T-helper 17 cell (primary cell): ENCODE results near the gene FCN2. TPM values are rescaled to one million over a fixed set of nuclear protein-coding genes. Genes with fewer than 3 reads are reported as not detected.

ENCODE experiments used
- ATAC-seq: fragments of 150-1000 bp; cut with Tn5 transposase; 2 replicates; pipeline ENCODE4 v1.10.0; 2021; ENCODE audit warnings: mild to moderate bottlenecking, moderate library complexity
- DNase-seq, 3 donors: peaks; one replicate each; pipeline versions ENCODE4 v3.0.0 to v3.0.0-alpha.2; 2020 to 2021
- H3K9me3 ChIP-seq: one replicate; pipeline ENCODE4 v1.7.0; 2013; ENCODE audit warnings: low read length, mild to moderate bottlenecking; ENCODE audit not compliant: control insufficient read depth, poor library complexity, severe bottlenecking
- H3K27ac Mint-ChIP-seq: one replicate; pipeline ENCODE4 v1.8.0; 2022; ENCODE audit warnings: mild to moderate bottlenecking, moderate library complexity, mixed read lengths
- H3K27me3 Mint-ChIP-seq: one replicate; pipeline ENCODE4 v1.8.0; 2022; ENCODE audit warnings: mixed read lengths
- H3K36me3 Mint-ChIP-seq: one replicate; pipeline ENCODE4 v1.8.0; 2022; ENCODE audit warnings: low read depth, mixed read lengths
- H3K4me1 Mint-ChIP-seq: one replicate; pipeline ENCODE4 v1.8.0; 2022; ENCODE audit warnings: mild to moderate bottlenecking, mixed read lengths
- H3K4me3 Mint-ChIP-seq: one replicate; pipeline ENCODE4 v1.8.0; 2022; ENCODE audit warnings: mild to moderate bottlenecking, moderate library complexity, mixed read lengths
- total RNA-seq, 4 donors: library from RNA in 2 of 4; stranded (reverse) in 2 of 4; gene quantifications; one replicate each; pipeline ENCODE4 v1.2.3 and lab custom pipeline; 2022 to 2026

Gene FCN2
- total RNA-seq, 2 donors from 2014 or later, result not detected

DNA sequence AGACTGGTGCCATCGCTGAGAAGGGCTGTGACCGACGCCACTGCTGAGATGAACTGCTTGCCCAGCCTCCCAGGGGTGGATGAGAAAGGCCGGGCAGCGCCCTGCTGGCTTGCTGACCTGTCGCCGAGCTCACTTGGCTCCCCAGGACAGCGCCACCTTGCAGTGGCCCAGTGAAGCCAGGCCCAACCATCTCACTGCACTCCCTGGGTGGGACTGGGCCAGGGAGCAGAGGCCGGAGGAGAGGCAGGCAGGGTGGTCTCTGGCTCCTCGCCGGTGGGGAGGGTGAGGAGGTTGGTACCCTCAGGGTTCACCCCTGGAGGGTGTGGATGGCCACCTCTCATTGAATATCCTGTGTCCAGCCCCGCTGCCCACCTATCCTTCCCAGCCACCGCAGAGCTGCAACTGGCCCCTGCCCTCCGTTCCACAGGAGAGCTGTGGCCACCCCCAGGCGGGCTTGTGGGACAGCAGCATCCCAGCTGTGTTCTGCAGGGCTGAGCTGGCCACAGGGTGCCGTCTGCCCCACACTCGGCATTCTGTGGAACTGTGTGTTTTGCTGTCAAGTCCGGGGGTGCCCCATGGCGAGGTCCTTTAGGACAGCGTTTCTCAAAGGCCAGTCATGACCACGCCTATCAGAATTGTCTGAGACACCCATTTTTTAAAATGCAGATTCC lies 41.0 kb upstream of the FCN2 start:
- H3K27me3 Mint-ChIP-seq, result no peaks in the 10 kb centered on the region
- H3K27ac Mint-ChIP-seq, result no peak overlapping the region
- no peak for ATAC-seq
- no peak for DNase-seq
- no peaks in the 10 kb centered on the region for H3K36me3 Mint-ChIP-seq
- no peaks in the 10 kb centered on the region for H3K9me3 ChIP-seq
- H3K4me3 Mint-ChIP-seq, result no peak overlapping the region
- no peaks in the 10 kb centered on the region for H3K4me1 Mint-ChIP-seq

DNA sequence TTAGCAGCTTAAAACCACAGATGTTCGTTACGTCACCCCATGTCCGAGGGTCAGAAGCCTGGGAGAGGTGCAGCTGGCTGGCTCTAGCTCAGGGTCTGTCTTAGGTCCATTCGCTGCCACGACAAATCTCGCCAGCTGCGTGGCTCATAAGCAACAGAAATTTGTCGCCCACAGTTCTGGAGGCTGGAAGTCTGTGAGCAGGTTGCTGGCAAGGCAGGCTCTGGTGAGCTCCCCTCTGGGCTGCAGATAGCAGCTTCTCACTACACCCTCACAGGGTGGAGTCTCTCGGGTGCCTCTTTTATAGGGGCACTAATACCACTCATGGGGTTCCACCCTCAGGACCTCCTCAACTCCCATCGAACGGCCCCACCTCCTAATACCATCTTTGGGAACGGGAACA lies 40.1 kb upstream of the FCN2 start:
- Mint-ChIP-seq H3K27ac (no peak overlapping the region), H3K27me3 (no peaks in the 10 kb centered on the region), H3K36me3 (no peaks in the 10 kb centered on the region), H3K4me1 (no peaks in the 10 kb centered on the region), H3K4me3 (no peak overlapping the region)
- H3K9me3 ChIP-seq, result no peaks in the 10 kb centered on the region
- no peak for DNase-seq
- ATAC-seq, result no peak

DNA sequence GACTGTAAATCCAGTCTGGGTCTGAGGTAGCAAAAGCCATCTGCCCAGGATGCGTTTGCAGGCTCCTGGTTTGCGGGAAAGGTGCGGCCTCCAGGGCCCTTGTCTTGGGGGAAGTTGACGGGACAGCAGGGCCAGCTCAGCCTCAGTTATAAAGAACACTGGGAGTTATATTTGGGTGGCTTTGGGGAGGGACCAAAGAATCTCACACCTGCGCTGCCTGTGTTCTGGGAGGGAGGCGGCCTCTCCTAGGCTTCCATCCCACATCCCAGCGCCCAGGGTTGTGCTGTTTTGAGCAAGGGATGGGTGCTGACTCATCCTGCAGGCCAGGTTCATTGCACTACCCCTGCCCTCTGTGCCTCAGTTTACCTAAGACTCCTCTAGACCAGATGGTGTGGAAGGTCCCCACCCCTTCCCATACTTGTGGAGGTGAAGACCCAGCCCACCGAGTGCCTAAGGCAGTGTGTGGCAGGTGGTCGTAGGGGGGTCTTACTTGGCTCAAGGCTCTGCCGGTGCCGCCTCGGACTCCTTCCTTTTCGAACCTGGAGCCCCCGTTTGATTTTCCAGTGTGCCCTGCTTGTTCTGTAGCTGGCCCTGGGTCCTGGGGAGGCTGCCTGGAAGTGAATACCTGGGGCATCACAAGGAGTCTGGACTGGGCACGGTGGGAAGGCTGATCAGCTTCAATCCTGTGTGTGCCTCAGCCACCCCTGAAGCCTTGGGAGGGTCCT lies 39.3 kb upstream of the FCN2 start:
- Mint-ChIP-seq H3K4me1 (no peaks in the 10 kb centered on the region), H3K27ac (no peak overlapping the region), H3K36me3 (no peaks in the 10 kb centered on the region), H3K4me3 (no peak overlapping the region), H3K27me3 (no peaks in the 10 kb centered on the region)
- no peaks in the 10 kb centered on the region for H3K9me3 ChIP-seq
- DNase-seq (no peak), ATAC-seq (no peak)

DNA sequence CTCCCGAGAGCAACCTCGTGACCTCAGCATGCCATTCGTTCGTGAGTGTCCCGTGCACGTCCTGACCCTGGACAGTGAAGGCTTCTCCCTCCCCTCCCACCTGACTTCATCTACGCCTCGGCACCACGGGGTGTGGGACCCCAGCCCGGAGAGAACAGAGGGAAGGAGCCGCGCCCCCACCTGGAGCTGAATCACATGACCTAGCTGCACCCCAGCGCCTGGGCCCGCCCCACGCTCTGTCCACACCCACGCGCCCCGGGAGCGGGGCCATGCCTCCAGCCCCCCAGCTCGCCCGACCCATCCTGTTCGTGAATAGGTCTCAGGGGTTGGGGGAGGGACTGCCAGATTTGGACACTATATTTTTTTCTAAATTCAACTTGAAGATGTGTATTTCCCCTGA lies 38.3 kb upstream of the FCN2 start:
- DNase-seq (no peak), ATAC-seq (no peak)
- no peaks in the 10 kb centered on the region for H3K9me3 ChIP-seq
- Mint-ChIP-seq H3K4me1 (no peaks in the 10 kb centered on the region), H3K27me3 (no peaks in the 10 kb centered on the region), H3K36me3 (no peaks in the 10 kb centered on the region), H3K4me3 (no peak overlapping the region), H3K27ac (no peak overlapping the region)

DNA sequence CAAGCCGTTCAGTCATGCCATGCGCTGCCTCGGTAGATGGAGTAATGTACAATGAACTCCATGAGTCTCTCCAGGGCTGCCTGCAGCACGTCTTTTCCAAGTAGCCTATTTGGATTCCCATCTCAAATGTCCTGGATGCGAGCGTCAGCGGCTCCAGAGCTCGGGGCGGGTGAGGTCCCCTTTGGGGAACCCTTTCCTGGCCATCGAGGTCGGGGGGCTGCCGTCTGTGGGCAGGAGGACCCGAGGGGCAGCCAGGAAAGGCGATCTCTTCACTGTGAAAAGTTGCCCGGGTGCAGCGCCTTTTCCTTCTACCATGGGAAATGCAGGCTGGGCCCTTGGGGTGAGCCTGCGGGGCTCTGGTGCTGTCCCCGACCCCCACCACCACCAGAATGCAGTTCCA lies 36.9 kb upstream of the FCN2 start:
- DNase-seq, result no peak
- Mint-ChIP-seq H3K36me3 (no peaks in the 10 kb centered on the region), H3K4me1 (no peaks in the 10 kb centered on the region), H3K27me3 (no peaks in the 10 kb centered on the region), H3K4me3 (no peak overlapping the region), H3K27ac (no peak overlapping the region)
- ATAC-seq, result no peak
- H3K9me3 ChIP-seq, result no peaks in the 10 kb centered on the region

DNA sequence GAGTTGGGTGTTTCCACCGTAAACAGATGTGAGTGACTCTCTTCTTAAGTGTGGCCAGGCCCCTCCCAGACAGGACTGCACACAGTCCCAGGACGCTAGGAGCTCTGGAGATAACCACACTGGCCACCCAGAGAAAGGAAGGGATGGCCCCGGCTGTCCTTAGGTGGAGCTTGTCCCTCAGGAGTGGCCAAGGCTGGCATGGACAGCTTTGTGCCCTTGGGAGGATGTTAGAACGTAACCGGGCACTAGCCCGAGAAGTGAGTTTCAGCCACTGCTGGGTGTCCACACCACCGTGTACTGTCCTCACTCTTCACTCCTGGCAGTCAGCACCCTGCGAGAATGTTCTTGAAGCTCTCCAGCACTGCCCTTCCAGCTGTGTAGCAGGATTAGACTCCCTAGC lies 35.8 kb upstream of the FCN2 start:
- H3K9me3 ChIP-seq, result no peaks in the 10 kb centered on the region
- Mint-ChIP-seq H3K27ac (no peak overlapping the region), H3K4me3 (no peak overlapping the region), H3K27me3 (no peaks in the 10 kb centered on the region), H3K36me3 (no peaks in the 10 kb centered on the region), H3K4me1 (no peaks in the 10 kb centered on the region)
- no peak for DNase-seq
- no peak for ATAC-seq

DNA sequence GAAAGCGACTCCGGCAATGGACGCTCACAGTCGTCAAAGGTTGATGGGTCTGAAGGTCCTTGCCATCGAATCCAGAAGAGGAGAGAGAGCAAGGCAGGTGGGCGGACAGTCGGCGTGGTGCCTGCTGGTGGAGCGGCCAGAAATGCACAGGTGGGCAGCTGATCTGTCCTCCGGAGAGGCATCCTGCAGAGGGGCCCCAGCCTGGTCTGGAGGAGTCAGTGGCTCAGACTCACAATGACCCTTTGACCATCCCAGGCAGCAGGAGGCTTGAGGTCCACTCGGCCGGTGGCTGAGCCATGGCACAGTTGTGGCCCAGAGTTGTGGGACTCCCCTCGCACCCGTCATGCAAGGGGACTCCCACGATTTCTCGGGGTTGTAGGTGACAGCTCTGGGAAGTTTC lies 34.4 kb upstream of the FCN2 start:
- no peaks in the 10 kb centered on the region for H3K9me3 ChIP-seq
- DNase-seq (no peak), ATAC-seq (no peak)
- H3K27ac Mint-ChIP-seq, result no peak overlapping the region
- no peak overlapping the region for H3K4me3 Mint-ChIP-seq
- no peaks in the 10 kb centered on the region for H3K36me3 Mint-ChIP-seq
- no peaks in the 10 kb centered on the region for H3K27me3 Mint-ChIP-seq
- H3K4me1 Mint-ChIP-seq, result no peaks in the 10 kb centered on the region

DNA sequence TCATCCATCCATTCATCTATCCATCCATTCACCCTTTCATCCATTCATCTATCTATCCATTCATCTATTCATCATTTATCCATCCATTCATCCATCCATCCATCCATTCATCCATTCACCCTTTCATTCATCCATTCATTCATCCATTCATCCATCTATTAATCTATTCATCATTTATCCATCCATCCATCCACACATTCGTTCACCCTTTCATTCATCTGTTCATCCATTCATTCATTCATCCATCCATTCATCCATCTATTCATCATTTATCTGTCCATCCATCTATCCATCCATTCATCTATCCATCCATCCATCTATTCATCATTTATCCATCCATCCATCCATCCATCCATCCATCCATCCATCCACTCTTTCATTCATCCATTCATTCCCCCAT lies 33.9 kb upstream of the FCN2 start:
- H3K9me3 ChIP-seq, result no peaks in the 10 kb centered on the region
- Mint-ChIP-seq H3K4me3 (no peak overlapping the region), H3K27ac (no peak overlapping the region), H3K4me1 (no peaks in the 10 kb centered on the region), H3K27me3 (no peaks in the 10 kb centered on the region), H3K36me3 (no peaks in the 10 kb centered on the region)
- DNase-seq (no peak), ATAC-seq (no peak)

DNA sequence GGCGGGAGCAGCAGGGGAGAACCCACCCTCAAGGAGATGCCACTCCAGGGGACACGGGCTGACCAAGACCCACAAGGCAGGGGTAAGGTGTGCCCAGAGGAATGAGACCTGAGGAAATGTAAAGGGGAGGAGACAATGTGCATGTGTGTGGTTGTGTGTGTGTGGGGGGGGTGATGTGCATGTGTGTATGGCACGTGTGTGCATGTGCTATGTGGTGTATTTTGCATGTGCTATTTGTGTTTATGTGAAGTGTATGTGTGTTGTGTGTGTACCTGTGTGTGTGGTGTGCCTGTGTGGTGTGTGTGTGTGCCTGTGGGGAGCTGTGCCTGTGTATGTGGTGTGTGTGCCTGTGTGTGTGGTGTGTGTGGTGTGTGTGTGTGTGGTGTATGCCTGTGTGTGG lies 33.5 kb upstream of the FCN2 start:
- no peaks in the 10 kb centered on the region for H3K9me3 ChIP-seq
- Mint-ChIP-seq H3K4me1 (no peaks in the 10 kb centered on the region), H3K36me3 (no peaks in the 10 kb centered on the region), H3K27me3 (no peaks in the 10 kb centered on the region), H3K27ac (no peak overlapping the region), H3K4me3 (no peak overlapping the region)
- ATAC-seq (no peak), DNase-seq (no peak)

DNA sequence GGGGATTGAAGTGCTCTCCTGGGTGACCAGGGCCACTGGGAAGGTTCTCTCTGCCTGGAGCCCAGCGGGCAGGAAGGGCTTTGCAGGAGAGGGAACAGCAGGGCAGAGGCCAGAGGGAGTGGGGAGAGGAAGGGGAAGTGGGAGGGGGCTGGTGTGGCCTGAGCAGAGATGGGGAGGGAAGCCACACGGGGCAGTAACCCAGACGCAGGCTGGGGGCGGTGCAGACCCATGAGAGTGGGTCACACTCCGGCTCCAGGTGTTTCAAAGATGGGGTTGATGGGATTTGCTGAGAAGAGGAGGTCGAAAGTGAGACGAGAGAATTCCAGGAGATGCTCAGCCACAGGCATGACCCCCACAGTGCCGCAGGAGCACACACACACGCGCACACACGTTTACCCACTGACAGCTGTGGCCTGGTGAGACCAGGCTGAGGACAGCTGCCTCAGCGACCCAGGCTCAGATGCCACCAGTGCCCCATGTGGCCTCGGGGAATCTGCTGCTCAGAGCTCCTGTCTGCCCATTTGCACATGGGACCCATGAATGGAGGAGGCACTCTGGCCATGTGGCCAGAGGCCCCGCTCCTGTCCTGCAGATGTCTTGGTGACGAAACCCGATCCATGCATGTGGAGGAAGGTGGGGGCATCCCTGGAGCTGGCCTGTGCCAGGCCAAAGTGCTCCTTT lies 32.7 kb upstream of the FCN2 start:
- Mint-ChIP-seq H3K4me3 (no peak overlapping the region), H3K4me1 (no peaks in the 10 kb centered on the region), H3K36me3 (no peaks in the 10 kb centered on the region), H3K27ac (no peak overlapping the region), H3K27me3 (no peaks in the 10 kb centered on the region)
- ATAC-seq (no peak), DNase-seq (no peak)
- no peaks in the 10 kb centered on the region for H3K9me3 ChIP-seq

DNA sequence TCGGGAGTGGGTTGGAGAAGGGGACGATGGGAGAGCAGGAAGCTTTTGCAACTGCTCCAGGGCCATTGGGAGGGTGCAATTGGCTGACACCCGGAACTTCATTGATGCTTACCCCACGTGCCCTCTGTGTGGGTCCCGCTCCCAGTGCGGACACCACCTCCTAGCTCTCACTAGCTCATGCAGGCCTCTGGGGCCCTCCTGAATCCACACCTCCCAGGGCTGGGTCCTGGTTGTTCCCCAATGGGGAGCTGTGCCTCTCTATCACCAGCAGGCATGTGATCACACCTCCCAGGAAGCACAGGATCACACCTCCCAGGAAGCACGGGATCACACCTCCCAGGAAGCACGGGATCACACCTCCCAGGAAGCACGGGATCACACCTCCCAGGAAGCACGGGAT lies 32.1 kb upstream of the FCN2 start:
- Mint-ChIP-seq H3K27me3 (no peaks in the 10 kb centered on the region), H3K36me3 (no peaks in the 10 kb centered on the region), H3K4me1 (no peaks in the 10 kb centered on the region), H3K4me3 (no peak overlapping the region), H3K27ac (no peak overlapping the region)
- DNase-seq, result no peak
- ATAC-seq, result no peak
- H3K9me3 ChIP-seq, result no peaks in the 10 kb centered on the region

DNA sequence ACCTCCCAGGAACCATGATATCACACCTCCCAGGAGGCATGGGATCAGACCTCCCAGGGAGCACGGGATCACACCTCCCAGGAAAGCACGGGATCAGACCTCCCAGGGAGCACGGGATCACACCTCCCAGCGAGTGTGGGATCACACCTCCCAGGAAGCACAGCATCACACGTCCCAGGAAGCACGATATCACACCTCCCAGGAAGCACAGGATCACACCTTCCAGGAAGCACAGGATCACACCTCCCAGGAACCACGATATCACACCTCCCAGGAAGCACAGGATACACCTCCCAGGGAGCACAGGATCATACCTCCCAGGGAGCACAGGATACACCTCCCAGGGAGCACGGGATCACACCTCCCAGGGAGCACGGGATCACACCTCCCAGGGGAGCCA lies 30.0 kb upstream of the FCN2 start:
- Mint-ChIP-seq H3K36me3 (no peaks in the 10 kb centered on the region), H3K27me3 (no peaks in the 10 kb centered on the region), H3K4me1 (no peaks in the 10 kb centered on the region), H3K4me3 (no peak overlapping the region), H3K27ac (no peak overlapping the region)
- H3K9me3 ChIP-seq, result no peaks in the 10 kb centered on the region
- DNase-seq (no peak), ATAC-seq (no peak)

DNA sequence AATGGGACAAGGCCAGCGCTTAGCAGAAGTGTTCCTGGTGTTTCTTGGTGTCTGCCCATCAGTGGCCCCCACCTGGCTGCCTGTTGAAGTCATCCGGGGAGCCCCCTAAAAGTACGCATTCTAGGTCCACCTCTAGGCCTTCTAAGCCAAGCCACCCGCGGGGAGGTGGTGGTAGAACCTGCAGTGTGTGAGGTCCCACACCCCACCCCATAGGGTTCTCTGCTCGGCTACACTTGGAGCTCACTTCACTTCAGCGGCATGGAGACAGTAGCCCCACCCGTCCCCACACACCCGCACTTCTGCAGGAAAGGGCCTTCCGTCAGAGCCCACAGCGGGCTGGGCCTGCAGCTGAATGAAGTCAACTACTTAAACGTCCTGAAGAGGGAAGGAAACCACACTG lies 29.6 kb upstream of the FCN2 start:
- no peaks in the 10 kb centered on the region for H3K9me3 ChIP-seq
- ATAC-seq (no peak), DNase-seq (no peak)
- Mint-ChIP-seq H3K27ac (no peak overlapping the region), H3K36me3 (no peaks in the 10 kb centered on the region), H3K4me3 (no peak overlapping the region), H3K4me1 (no peaks in the 10 kb centered on the region), H3K27me3 (no peaks in the 10 kb centered on the region)
